ENCODE measurements around the gene TUBB4A. TPM values are rescaled to one million over a fixed set of nuclear protein-coding genes. Genes with fewer than 3 reads are reported as not detected.
A peak's percentile ranks its signal among the peaks of the same experiment; 100 is the strongest.
"Not testable (repeated sequence)": the region's sequence is repeated elsewhere in the genome, so short reads cannot be mapped to it uniquely, and the experiment has no call there.

Gene TUBB4A
- total RNA-seq: 1 to 10 TPM; 4.8 to 5.1 TPM

DNA sequence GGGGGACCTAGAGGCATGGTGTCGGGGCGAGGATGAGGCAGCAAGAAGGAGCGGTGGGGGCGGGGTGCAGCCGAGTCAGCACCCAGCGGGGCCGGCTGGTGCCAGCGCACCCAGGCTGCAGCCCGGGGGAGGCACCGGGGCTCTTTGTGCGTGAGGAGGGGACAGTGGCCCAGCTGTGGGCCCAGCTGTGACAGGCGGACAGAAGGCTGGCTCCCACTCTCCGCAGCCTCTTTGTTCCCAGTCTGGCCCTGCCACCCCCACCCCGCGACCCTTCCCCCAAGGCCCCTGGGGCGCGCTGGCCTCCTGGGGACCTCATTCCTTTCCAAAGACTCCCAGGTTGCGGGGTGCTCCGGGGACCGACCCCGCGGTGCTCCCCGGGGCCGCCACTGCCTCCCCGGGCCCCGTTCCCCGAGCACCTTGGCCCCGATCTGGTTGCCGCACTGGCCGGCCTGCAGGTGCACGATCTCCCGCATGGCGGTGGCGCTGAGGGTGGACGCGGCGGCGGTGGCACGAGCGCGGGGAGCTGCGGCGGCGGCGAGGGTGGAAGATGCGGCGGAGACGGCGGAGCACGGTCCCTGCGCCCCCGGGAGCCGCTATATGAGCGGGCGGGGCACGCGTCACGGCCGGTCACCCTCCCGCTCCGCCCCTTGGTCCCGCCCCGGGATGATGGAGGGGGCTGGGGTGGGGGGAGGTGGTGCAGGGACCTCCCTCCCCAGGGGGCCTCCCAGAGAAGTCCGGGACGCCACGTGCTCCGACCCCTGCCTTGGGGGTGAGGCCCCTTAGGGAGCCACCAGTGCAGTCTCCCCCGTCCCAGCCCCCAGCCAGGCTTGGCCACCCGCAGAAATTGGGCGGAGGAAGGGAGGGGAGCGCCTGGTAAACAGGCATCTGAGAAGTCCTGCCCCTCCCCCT, at the start of gene TUBB4A:
TUBB4A (minus strand) TSS at position 570 of the 909 bp plus-strand sequence; CDS start at position 473, 97 bp downstream.
- CTCF ChIA-PET: no interaction called here
- intact Hi-C loops (cut with DNase I, micrococcal nuclease): loop anchor here in 1 of 2 experiments (5.0 kb wide), 1 partner anchor 40 kb away; the partner anchor contains the start of gene CRB3
- DNase-seq (peak; percentile 70), ATAC-seq (peak; percentile 49)
- H3K4me3 Mint-ChIP-seq: peak within 1 kb of the TSS; percentile 68
- peaks cover 7% of the 10 kb centered on the region for H3K27me3 Mint-ChIP-seq
- POLR2A ChIA-PET: interaction anchor here (0.6 kb wide), 1 partner anchor 115 kb away, joined by 3 read pairs; no protein-coding TSS in a partner anchor
- H3K9me3 Mint-ChIP-seq (ENCODE audit: low read depth): no peaks in the 10 kb centered on the region
- no peak within 1 kb of the TSS for H3K27ac Mint-ChIP-seq
- H3K4me1 Mint-ChIP-seq: peaks cover 7% of the 10 kb centered on the region
- H3K36me3 Mint-ChIP-seq (ENCODE audit: low read depth): no peaks in the 10 kb centered on the region

DNA sequence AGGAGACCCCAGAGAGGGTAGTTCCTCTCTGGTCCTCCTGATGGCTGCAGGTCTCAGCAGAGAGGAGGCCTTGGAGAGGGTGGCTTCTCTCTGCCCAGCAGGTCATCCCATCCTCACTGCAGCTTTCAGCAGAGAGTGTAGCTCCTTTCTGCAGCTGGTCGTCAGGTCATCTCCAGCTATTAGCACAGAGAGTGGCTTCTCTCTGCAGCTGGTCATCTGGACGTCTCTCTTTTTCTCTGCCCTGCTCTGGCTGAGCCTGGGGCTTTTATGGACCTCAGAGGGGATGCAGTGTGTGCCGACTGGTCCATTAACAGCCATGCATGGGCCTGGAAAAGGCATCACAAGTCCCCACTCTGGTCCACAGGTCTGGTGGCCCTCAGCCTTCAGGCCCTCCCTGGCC, 49.0 kb upstream of the TUBB4A start:
- no peak overlapping the region for H3K27ac Mint-ChIP-seq
- no peak for DNase-seq
- no peaks in the 10 kb centered on the region for H3K4me1 Mint-ChIP-seq
- ChIA-PET POLR2A (no interaction called here), CTCF (interaction anchor here (0.6 kb wide), 1 partner anchor 13 kb away, joined by 3 read pairs; no protein-coding TSS in a partner anchor)
- intact Hi-C loops (cut with DNase I, micrococcal nuclease): no loop called here
- no peak overlapping the region for H3K4me3 Mint-ChIP-seq
- H3K27me3 Mint-ChIP-seq: no peaks in the 10 kb centered on the region
- no peaks in the 10 kb centered on the region for H3K36me3 Mint-ChIP-seq (ENCODE audit: low read depth)
- ATAC-seq: no peak
- H3K9me3 Mint-ChIP-seq (ENCODE audit: low read depth): no peaks in the 10 kb centered on the region

DNA sequence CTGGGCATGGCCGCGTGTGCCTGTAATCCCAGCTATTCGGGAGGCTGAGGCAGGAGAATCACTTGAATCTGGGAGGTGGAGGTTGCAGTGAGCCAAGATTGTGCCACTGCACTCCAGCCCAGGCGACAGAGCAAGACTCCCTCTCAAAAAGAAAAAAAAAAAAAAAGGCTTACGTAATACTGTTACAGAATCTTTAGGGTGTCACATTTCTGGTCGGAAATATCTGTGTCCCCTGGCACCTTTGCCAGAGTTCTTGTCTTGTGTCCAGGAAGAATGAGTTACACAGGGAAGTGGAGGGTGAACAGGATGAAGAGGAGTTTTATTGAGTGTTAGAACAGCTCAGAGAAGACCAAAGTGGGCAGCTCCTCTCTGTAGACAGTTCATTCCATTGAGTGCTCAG, 48.6 kb upstream of the TUBB4A start:
- H3K4me1 Mint-ChIP-seq; ATAC-seq; H3K4me3 Mint-ChIP-seq; intact Hi-C loops (cut with DNase I, micrococcal nuclease); H3K9me3 Mint-ChIP-seq (ENCODE audit: low read depth); H3K36me3 Mint-ChIP-seq (ENCODE audit: low read depth); H3K27ac Mint-ChIP-seq; DNase-seq; H3K27me3 Mint-ChIP-seq; POLR2A ChIA-PET; CTCF ChIA-PET: not testable (repeated sequence)

DNA sequence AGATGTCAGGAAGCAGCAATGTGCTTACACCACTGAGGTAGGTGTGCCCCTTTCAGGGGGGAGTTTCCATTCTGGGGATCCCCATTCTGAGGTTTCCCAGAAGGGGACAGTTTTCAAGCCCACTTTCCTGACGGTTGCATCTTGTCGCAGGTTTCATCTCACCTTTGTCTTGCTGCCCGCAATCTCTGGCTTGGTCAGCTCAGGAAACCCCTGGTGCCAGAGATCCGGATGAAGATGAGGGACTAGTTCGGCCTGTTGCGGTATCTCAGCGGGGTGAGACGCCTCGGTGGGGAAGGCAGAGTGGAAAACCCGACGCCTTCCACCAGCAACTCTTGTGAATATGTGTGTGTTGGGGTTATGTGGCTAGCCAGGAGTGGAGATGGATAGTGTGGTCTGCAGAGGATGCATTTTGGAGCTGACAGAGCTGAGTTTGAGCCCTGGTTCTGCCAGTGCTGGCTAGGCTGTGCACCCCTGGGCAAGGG, 41.8 kb upstream of the TUBB4A start:
- no peak overlapping the region for H3K4me3 Mint-ChIP-seq
- H3K27me3 Mint-ChIP-seq: no peaks in the 10 kb centered on the region
- ChIA-PET POLR2A (no interaction called here), CTCF (interaction anchor here (0.6 kb wide), 2 partner anchors 203 to 641 kb away, joined by 3 to 4 read pairs; no protein-coding TSS in a partner anchor)
- H3K36me3 Mint-ChIP-seq (ENCODE audit: low read depth): no peaks in the 10 kb centered on the region
- DNase-seq (no peak), ATAC-seq (no peak)
- no peak overlapping the region for H3K27ac Mint-ChIP-seq
- no peaks in the 10 kb centered on the region for H3K4me1 Mint-ChIP-seq
- H3K9me3 Mint-ChIP-seq (ENCODE audit: low read depth): no peaks in the 10 kb centered on the region
- intact Hi-C loops (cut with DNase I, micrococcal nuclease): no loop called here

DNA sequence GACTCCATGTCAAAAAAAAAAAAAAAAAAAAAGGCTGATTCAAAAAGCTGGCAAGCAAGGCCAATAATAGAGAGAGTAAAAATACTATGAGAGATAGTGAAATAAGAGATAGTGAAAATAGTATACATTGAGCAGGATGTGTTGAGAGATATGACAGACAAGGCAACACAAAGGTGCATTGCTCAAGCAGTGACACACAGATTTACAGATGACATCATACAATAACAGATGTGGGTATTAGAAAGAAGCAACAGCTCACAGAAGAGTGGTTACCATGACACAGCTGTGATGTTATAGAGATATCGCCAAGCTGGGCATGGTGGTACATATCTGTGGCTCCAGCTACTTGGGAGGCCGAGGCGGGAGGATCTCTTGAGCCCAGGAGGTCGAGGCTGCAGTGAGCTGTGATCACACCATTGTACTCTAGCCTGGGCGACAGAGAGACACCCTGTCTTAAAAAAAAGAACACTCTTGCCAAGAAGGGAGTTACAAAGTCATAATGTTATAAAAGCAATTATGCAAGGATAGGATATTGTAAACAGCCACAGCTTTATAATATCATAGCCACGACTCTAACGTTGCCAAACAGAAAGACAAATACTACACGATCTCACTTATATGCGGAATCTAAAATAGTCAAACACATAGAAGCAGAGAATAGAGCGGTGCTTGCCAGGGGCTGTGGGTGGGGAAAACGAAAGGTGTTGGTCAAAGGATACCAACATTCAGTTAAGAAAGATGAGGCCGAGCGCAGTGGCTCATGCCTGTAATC, 39.0 kb upstream of the TUBB4A start:
- ChIA-PET CTCF (no interaction called here), POLR2A (interaction anchor here (0.6 to 0.7 kb wide), 2 partner anchors 129 to 174 kb away, joined by 7 read pairs; no protein-coding TSS in a partner anchor)
- DNase-seq (no peak), ATAC-seq (no peak)
- H3K9me3 Mint-ChIP-seq (ENCODE audit: low read depth): no peaks in the 10 kb centered on the region
- H3K36me3 Mint-ChIP-seq (ENCODE audit: low read depth): no peaks in the 10 kb centered on the region
- peaks cover 10% of the 10 kb centered on the region for H3K4me1 Mint-ChIP-seq
- no peak overlapping the region for H3K4me3 Mint-ChIP-seq
- intact Hi-C loops (cut with DNase I, micrococcal nuclease): no loop called here
- H3K27ac Mint-ChIP-seq: no peak overlapping the region
- H3K27me3 Mint-ChIP-seq: no peaks in the 10 kb centered on the region

DNA sequence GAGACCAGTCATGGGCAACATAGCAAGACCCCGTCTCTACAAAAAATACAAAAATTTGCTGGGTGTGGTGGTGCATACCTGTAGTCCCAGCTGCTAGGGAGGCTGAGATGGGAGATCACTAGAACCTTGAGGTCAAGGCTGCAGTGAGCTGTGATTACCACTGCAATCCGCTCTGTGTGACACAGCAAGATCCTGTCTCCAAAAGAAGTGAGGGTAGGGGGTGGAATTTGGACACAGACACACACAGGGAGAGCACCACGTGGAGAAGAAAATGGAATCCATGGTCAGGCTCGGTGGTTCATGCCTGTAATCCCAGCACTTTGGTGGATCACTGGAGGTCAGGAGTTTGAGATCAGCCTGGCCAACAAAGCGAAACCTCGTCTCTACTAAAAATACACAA, 37.4 kb upstream of the TUBB4A start:
- CTCF ChIA-PET: interaction anchor here (1.0 kb wide), 1 partner anchor 20 kb away, joined by 3 read pairs; no protein-coding TSS in a partner anchor
- no peak for DNase-seq
- POLR2A ChIA-PET: no interaction called here
- ATAC-seq: no peak
- peaks cover 16% of the 10 kb centered on the region for H3K4me1 Mint-ChIP-seq
- H3K27me3 Mint-ChIP-seq: peaks cover under 1% of the 10 kb centered on the region
- H3K27ac Mint-ChIP-seq: no peak overlapping the region
- no peaks in the 10 kb centered on the region for H3K36me3 Mint-ChIP-seq (ENCODE audit: low read depth)
- intact Hi-C loops (cut with DNase I, micrococcal nuclease): no loop called here
- no peak overlapping the region for H3K4me3 Mint-ChIP-seq
- H3K9me3 Mint-ChIP-seq (ENCODE audit: low read depth): no peaks in the 10 kb centered on the region

DNA sequence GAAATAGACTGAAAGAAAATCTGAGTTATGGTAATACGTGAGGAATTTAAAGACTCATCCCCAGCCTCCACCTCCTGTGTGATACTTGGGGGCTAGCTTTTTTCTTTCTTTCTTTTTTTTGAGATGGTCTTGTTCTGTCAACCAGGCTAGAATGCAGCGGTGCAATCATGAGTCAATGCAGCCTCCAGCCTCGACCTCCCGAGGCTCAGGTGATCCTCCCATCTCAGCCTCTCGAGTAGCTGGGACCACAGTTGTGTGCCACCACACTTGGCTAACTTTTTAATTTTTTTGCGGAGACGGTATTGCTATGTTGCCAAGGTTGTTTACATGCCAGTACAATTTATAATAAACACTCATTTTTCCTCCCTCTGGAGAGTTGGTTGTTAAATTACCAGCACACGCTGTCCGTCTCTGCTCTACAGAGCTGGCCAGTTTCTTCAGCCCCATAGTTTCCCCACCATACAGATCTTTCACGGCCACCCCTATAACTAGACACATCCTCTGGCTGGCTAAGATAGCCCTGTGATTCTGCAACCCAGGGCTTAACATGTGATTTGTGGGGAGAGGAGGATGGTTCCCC, 33.5 kb upstream of the TUBB4A start:
- no peaks in the 10 kb centered on the region for H3K36me3 Mint-ChIP-seq (ENCODE audit: low read depth)
- POLR2A ChIA-PET: interaction anchor here (0.6 kb wide), 1 partner anchor 180 kb away, joined by 3 read pairs; no protein-coding TSS in a partner anchor
- H3K27me3 Mint-ChIP-seq: peaks cover 24% of the 10 kb centered on the region
- H3K4me3 Mint-ChIP-seq: no peak overlapping the region
- intact Hi-C loops (cut with DNase I, micrococcal nuclease): no loop called here
- peaks cover 35% of the 10 kb centered on the region for H3K4me1 Mint-ChIP-seq
- no peak overlapping the region for H3K27ac Mint-ChIP-seq
- ATAC-seq: no peak
- CTCF ChIA-PET: interaction anchor here (0.7 kb wide), 1 partner anchor 328 kb away, joined by 3 read pairs; no protein-coding TSS in a partner anchor
- H3K9me3 Mint-ChIP-seq (ENCODE audit: low read depth): no peaks in the 10 kb centered on the region
- no peak for DNase-seq

DNA sequence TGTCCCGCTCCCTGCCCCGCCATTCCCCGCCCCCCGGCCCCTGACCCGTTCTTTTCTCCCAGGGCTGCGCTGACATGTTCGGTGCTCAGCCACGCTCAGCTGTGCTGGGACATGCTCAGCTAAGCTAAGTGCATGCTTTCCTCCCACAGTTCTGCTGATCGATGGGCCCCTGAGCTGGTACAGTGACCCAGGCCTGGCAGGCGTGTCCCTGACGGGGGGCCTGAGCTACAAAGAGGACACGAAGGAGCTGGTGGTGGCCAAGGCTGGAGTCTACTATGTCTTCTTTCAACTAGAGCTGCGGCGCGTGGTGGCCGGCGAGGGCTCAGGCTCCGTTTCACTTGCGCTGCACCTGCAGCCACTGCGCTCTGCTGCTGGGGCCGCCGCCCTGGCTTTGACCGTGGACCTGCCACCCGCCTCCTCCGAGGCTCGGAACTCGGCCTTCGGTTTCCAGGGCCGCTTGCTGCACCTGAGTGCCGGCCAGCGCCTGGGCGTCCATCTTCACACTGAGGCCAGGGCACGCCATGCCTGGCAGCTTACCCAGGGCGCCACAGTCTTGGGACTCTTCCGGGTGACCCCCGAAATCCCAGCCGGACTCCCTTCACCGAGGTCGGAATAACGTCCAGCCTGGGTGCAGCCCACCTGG, 32.5 kb upstream of the TUBB4A start:
- CTCF ChIA-PET: no interaction called here

DNA sequence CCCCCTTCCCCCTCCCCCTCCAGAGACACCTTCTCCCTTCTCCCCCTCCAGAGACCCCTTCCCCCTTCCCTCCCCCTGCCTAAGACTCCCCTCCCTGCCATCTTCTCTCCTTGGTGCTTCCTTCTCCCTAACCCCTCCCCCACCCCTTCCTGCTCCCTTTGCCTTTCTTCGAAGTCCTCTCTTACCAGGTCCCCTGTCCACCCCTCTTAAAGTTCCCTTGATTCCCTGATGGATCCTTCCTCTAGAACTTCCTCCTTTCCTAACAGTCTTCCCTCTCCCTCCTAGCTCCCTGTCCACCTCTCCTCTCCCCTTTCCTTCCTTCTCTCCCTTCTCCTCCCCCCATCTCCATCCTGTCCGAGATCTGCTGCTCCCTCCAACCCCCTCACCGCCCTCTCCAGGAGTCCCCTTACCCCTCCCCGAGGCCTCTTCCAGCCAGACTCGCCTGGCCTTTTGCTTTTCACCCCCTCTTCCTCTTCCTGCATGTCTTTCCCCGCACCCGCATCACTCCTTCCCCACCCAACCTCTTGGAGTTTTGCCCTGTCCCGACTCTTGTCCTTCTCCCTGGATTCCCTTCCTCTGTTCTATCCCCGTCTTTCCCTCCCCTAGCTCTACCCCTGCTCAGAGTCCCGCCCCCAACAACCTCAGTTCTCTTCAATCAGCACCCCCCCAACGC, 31.8 kb upstream of the TUBB4A start:
- H3K9me3 Mint-ChIP-seq (ENCODE audit: low read depth): no peaks in the 10 kb centered on the region

More for the DNA sequence above, 32.5 kb upstream of the TUBB4A start:
- Mint-ChIP-seq H3K9me3 (ENCODE audit: low read depth) (no peaks in the 10 kb centered on the region), H3K4me1 (peaks cover 42% of the 10 kb centered on the region), H3K27me3 (peaks cover 32% of the 10 kb centered on the region), H3K27ac (no peak overlapping the region), H3K4me3 (no peak overlapping the region), H3K36me3 (ENCODE audit: low read depth) (no peaks in the 10 kb centered on the region)
- POLR2A ChIA-PET: no interaction called here
- no peak for ATAC-seq
- no peak for DNase-seq
- intact Hi-C loops (cut with DNase I, micrococcal nuclease): loop anchor here in 1 of 2 experiments (5.0 kb wide), 1 partner anchor 328 kb away; no protein-coding TSS in a partner anchor

DNA sequence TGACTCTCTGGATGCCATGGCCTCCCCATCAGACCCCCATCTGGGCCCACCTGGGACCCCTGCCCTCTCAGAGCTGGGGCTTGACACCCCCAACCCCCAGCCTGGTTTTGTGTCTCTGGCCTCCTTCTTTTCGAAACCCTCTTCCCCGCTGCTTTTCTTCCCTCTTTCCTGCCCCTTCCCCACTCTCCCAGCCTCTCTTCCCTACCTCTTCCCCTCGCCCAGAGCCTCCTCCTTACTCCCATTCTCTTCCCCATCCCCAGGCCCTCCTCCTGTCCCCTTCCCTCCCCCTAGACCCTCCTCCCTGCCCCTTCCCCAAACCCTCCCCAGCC, 30.9 kb upstream of the TUBB4A start:
- Mint-ChIP-seq H3K27ac (no peak overlapping the region), H3K27me3 (peaks cover 36% of the 10 kb centered on the region), H3K9me3 (ENCODE audit: low read depth) (no peaks in the 10 kb centered on the region), H3K4me3 (peak overlapping the region; percentile 40), H3K36me3 (ENCODE audit: low read depth) (no peaks in the 10 kb centered on the region), H3K4me1 (peaks cover 43% of the 10 kb centered on the region)
- DNase-seq: no peak
- ChIA-PET POLR2A (no interaction called here), CTCF (no interaction called here)
- no peak for ATAC-seq
- intact Hi-C loops (cut with DNase I, micrococcal nuclease): loop anchor here in 1 of 2 experiments (5.0 kb wide), 1 partner anchor 329 kb away; no protein-coding TSS in a partner anchor

More for the DNA sequence above, 31.8 kb upstream of the TUBB4A start:
- Mint-ChIP-seq H3K4me3 (no peak overlapping the region), H3K4me1 (peaks cover 42% of the 10 kb centered on the region), H3K27ac (no peak overlapping the region), H3K36me3 (ENCODE audit: low read depth) (no peaks in the 10 kb centered on the region), H3K27me3 (peaks cover 36% of the 10 kb centered on the region)
- DNase-seq: no peak
- CTCF ChIA-PET: no interaction called here
- intact Hi-C loops (cut with DNase I, micrococcal nuclease): loop anchor here in 1 of 2 experiments (5.0 kb wide), 1 partner anchor 328 kb away; no protein-coding TSS in a partner anchor
- POLR2A ChIA-PET: no interaction called here
- ATAC-seq: no peak

All from activated CD4-positive, alpha-beta T cell treated with anti-CD3 and anti-CD28 coated beads for 36 hours (primary cell).